Ishikawa (cell line): ENCODE data around the gene ZHX3.

Source experiments
- FOXM1 ChIP-seq: IDR thresholded peaks from 2 replicates; pipeline ENCODE4 v1.6.1; 2012; ENCODE audit warnings: low read depth, borderline replicate concordance
- RAD21 ChIP-seq: IDR thresholded peaks from 2 replicates; pipeline ENCODE4 v1.6.1; 2012; ENCODE audit warnings: low read depth
- USF1 ChIP-seq: IDR thresholded peaks from 2 replicates; pipeline ENCODE4 v1.6.1; 2012

- no peak for TF ChIP-seq FOXM1
- TF ChIP-seq RAD21, result no peak
- no peak for TF ChIP-seq USF1
These were observed 9.2 kb downstream of the ZHX3 start for GRCh38 chr20:41308290-41308711.
